HG03139 (cell line): Measurements from ENCODE around the gene C3orf20.
"Not testable (repeated sequence)": the region's sequence is repeated elsewhere in the genome, so short reads cannot be mapped to it uniquely, and the experiment has no call there.

Experiments
- ATAC-seq: cut with Tn5 transposase; IDR thresholded peaks from one replicate; pipeline ENCODE4 v1.9.1; 2021; ENCODE audit not compliant: unreplicated experiment

The C3orf20 gene

DNA sequence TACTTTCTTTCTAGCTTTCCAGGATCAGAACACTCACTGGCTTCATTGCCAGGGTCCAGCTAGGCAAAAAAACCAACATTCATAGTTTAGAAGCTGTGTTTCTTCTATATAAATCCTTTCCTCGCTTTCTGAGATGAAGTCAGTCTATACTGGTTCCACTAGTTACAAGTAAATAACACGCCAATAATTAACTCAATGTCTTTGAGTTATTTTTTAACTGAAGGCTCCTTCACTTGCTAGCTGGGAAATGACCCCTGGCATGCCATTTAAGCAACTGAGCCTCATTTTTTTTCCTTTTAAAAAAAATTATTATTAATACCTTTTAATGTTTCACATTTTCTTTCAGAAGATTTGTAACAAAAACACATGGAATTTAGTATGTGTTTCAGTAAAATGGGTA is 25.5 kb upstream of the C3orf20 start:
- ATAC-seq = no peak

- no peak for ATAC-seq
Measured at GRCh38 chr3:14650193-14650592, 24.7 kb upstream of the C3orf20 start.

DNA sequence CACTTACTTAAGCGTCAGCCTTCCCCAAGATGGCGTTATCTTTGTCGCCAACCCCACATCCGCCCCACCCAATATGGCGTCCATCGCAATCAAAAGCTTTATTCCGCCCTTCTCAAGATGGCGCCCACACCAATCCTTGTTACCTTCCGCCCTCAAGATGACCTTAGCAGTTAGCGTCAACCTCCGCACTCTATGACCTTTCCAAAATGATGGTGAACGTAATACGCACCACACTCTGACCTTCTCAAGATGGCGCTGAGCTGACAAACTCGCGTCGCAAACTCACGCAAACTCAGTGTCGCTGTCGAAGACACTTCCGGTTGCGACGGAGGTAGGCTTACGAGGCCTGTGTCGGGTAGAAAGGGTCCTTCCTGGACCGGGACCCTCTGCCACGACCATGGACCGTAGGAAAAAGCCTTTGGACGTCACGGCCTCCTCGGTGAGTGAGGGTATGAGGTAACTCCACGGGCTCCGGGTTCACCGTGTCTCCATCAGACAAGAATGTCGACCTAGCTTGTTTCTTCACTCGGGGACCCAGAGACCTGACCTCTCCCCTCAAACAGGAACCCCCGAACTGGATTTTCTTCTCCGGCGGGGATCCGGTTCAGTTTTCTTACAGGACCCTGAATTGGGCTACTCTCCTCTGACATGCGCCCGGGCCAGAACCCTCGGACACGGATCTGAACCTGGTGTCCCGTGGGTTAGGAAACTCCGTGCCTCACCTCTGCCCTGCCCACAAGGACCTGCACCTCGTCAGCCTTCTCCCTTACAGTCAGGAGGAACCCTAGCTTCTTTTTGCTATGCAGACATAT is 23.3 kb upstream of the C3orf20 start, which contains the start of gene CCDC174:
Gene CCDC174 (plus strand): TSS at position 323 of the 812 bp plus-strand sequence. CDS start 75 bp downstream, at position 398.
- ATAC-seq = peak; percentile 98

DNA sequence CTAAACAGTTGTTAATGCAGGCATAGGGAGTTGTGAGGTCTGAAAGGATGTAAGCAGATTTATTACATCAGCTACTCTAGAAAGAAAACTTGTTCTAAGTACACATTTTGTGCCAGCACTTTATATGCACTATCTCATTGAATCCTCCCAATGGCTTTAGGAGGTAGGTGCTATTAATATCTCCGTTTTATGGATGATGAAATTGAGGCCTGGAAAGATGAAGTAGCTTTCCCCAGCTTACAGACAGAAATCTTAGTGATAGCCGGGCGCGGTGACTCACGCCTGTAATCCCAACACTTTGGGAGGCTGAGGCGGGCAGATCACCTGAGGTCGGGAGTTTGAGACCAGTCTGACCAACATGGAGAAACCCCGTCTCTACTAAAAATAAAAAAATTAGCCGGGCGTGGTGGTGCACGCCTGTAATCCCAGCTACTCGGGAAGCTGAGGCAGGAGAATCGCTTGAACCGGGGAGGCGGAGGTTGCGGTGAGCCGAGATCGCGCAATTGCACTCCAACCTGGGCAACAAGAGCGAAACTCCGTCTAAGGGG is 22.5 kb upstream of the C3orf20 start:
- not testable (repeated sequence) for ATAC-seq

- ATAC-seq = no peak
Measured at GRCh38 chr3:14657579-14657978, 17.4 kb upstream of the C3orf20 start.

- ATAC-seq = no peak
Measured at GRCh38 chr3:14658978-14659377, 16.0 kb upstream of the C3orf20 start.

DNA sequence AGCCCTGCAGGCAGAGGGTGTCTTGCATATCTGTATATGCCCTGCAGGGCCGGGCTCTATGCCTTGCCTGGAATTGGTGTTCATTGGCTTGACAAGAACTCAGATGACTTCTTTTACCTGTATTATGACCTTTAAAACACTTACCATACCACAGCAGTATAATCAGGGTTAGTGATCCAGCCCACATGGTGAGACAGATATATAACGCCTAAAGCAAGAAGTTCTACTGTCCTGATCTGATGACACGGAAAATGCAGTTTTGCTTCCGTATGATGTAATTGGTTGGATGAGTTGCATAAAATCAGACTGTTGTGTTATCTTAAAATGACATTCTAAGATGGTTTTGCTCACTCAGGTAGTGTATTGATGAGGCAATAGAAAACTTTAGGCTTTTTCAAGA is 14.0 kb upstream of the C3orf20 start:
- no peak for ATAC-seq

- no peak for ATAC-seq
Measured at GRCh38 chr3:14663396-14664135, 11.4 kb upstream of the C3orf20 start.

DNA sequence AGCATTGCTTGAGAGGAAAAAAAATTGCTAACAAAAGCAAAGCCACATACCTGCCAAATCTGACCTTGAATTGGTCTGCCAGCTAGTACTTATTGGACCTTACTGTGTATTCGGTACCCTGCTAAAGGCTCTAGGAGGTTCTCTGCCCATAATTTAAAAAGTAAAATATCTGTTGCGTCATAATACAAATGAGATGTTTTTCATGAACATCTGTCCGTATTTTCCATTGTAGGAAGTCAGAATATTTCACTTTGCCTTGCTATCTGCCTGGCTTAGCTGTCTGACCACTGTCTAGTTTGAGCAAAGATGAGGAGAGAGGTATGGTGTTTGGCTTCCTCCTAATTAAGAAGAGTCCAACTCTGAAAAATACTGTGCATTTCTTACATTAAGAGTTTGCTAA is 10.8 kb upstream of the C3orf20 start:
- ATAC-seq = no peak

DNA sequence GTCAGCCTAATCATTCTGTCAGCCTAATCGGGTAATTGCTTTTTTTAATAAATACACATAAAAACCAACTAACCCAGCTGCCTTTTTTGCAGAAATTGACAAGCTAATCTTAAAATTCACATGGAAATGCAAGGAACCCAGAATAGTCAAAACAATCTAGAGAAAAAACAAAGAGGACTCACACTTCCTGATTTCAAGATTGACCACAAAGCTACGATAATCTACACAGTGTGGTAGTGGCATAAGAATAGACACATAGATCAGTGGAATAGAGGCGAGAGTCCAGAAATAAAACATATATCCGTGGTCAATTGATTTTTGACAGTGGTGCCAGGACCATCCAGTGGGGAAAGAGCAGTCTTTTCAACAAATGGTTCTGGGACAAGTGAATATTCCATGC is 2.4 kb upstream of the C3orf20 start:
- ATAC-seq = no peak

DNA sequence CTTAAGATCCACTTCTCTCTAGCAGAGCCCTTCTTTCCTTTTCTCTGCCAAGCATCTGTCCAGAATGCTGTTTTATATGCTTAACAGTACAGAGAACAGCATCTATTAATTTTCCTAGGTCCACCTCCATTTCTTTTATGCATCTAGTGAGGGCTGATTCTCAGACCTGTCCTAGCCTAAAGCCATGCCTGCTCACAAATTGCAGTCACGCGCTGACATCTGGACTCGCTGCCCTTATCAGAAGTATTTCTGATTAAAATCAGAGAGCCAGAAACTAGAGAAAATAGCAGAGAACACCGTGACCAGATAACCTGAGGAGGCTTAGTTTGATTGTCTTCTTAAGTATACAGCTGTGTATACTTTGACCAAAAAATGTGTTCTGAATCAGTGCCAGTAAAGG is 1.9 kb downstream of the C3orf20 start:
- ATAC-seq = no peak

DNA sequence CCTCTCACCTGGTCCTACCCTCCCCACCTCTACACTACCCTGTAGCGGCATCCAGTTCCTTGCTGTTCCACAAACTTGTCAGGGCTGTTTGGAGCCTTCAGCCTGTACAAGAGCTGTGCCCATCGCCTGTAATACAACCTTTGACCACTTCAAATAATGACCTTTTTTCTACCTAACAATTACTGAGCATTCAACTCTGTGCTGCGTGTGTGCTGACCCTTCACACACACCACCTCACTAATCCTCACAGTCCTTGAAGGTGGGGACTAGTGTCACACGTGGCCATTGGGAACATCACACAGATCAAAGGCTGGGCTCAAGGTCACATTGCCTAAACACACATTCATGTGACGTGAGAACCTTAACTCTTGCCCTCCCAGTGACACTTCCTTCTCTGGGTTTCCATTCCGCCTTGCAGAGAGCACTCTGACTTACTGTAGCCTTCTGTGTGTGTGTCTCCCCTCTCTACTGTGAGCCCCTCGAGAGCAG is 3.1 kb downstream of the C3orf20 start:
- ATAC-seq = no peak

DNA sequence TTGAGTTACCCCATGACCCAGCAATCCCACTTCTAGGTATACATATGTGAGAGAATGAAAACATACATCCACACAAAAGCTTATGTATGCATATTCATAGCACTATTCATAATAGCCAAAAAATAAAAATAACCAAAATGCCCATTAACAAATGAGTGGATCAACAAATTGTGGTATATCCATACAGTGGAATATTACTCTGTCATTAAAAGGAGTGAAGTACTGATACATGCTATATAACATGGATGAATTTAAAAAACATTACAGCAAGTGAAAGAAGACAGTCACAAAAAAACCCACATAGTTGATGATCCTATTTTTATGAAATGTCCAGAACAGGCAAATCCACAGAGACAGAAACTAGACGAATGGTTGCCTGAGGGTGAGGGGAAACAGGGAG is 5.2 kb downstream of the C3orf20 start:
- no peak for ATAC-seq

GRCh38 chr3:14680716-14681115 is 5.8 kb downstream of the C3orf20 start:
- no peak for ATAC-seq

- no peak for ATAC-seq
Measured at GRCh38 chr3:14684447-14684846, 9.5 kb downstream of the C3orf20 start.

- no peak for ATAC-seq
Measured at GRCh38 chr3:14685179-14685578, 10.2 kb downstream of the C3orf20 start.

DNA sequence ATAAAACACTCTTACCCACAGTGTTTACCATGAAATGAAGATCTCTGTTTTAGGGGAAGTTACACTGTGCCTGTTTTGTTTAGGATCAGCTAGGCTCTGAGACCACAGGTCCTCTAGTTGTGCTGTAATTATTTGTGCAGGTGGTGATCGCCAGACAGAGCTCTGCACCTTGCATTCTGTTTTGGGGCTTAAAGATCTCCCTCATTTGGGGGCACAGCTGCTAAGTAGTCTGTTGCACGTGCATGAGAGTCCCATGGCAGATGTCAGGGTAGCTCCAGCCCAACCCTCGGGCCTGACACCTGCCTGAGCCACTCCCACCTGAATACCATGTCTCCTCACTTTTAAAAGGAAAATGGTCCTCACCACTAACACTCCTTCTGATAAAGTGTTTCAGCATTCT is 12.4 kb downstream of the C3orf20 start:
- no peak for ATAC-seq

- no peak for ATAC-seq
Measured at GRCh38 chr3:14688525-14688924, 13.6 kb downstream of the C3orf20 start.

DNA sequence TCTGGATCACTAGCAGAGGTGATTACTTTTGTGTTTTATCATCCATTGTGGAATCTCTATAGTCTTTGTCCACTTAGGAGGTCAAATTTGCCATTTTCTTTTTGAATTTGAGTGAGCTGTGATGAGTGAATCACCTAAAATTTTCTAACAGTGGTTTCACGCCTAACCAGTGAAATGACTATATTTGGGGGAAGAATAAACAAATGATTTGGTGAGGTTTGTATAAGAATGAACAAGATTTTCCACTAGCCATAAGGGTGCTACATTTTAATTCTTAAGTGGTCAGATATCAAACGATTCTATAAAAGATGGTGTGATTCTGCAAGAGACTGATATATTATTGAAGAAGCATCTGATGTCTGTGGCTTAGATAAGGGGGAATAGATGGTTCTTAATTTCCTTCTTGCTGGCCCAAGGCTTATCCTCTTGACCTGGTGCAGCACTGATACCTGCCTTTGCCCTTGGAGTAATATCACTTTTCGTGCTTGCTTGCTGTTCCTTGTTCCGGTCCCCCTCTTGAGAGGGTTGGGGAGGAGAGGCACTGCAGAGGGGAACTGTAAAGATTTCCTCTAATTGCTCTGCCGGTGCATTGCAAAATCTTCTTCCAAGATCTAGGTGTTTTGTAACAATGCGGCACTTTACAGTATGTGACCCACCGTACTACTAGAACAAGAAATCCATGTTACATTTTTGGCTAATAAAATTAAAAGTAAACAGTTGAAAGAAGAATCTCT is 14.5 kb downstream of the C3orf20 start:
- ATAC-seq = no peak

DNA sequence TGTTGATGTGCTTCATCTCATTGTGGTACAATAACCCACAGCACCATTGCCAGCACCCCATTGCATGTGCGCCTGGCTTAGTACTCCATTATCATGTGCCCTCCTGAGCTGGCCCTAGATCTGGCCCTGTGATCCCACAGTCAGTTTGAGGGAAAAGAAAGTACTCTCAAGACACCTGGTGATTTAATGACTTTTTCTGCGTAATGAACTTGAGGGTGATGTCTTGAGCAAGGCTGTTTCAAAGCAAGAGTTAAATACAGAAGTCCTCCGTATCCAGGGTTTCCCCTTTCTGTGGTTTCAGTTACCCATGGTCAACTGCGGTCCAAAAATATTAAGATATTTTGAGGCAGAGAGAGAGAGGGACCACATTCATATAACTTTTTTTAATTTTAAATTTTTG is 16.3 kb downstream of the C3orf20 start:
- no peak for ATAC-seq

DNA sequence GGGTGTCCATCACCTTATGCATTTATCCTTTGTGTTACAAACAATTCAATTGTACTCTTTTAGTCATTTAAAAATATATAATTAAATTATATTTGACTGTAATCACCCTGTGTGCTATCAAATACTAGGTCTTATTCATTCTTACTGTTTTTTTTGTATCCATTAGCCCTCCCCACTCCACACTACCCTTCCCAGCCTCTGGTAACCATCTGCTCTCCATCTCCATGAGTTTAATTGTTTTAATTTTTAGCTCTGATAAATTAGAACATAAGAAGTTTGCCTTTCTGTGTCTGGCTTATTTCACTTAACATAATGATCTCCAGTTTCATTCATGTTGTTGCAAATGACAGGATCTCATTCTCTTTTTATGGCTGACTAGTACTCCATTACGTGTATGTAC is 16.8 kb downstream of the C3orf20 start:
- no peak for ATAC-seq
